ENCODE measurements around the gene CPED1. TPM values are rescaled to one million over a fixed set of nuclear protein-coding genes. Genes with fewer than 3 reads are reported as not detected.

The CPED1 gene
- total RNA-seq, 5 donors from 2014 or later (not counting 1 experiment from before 2014, with no cell fraction given): 0.73 to 1.4 (median 0.96) TPM; not detected in 2

DNA sequence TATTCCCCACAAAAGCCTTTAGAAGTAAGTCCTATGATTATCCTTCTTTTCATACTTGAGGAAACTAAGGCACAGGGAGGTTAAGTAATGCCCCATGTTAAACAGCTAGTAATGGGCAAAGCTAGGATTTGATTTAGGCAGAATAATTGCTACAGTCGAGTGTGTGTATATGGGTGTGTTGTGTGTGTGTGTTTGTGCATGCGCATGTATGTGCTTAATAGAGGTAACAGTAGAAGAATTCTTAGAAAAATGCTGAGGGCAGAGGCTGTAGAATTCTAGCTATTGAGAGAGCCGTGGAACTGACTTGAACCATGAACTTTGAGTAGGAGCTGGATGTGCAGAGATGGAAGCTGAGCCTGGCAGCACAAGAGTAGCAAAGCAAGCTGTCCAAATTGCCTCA lies 208.9 kb downstream of the CPED1 start:
- Mint-ChIP-seq H3K4me1 (peaks cover 0 to 2% (median 0%) of the 10 kb centered on the region in 3 donors), H3K27me3 (peaks cover 2 to 10% of the 10 kb centered on the region in 2 donors), H3K27ac (no peak overlapping the region), H3K9me3 (no peaks in the 10 kb centered on the region), H3K36me3 (no peaks in the 10 kb centered on the region), H3K4me3 (no peak overlapping the region)
- H3K4me1 ChIP-seq (ENCODE audit: control insufficient read depth in 1 of 2, extremely low read depth in 1 of 2, insufficient read depth in 2 of 2, low read length in 2 of 2): no peaks in the 10 kb centered on the region
- WGBS (ENCODE audit: insufficient coverage): 88% methylated on average over 3 of the region's 3 CpGs
- H3K4me3 ChIP-seq (ENCODE audit: control insufficient read depth in 1 of 2, extremely low read depth in 1 of 2, low read length in 1 of 2): no peak overlapping the region
- ChIA-PET CTCF (no interaction called here), POLR2A (no interaction called here)
- DNase-seq: no peak
- no peaks in the 10 kb centered on the region for H3K36me3 ChIP-seq (ENCODE audit: control insufficient read depth in 2 of 2, extremely low read depth in 1 of 2, insufficient read depth in 1 of 2, low read length in 1 of 2)
- no peak overlapping the region for H3K27ac ChIP-seq (ENCODE audit: low read length)
- no peak for ATAC-seq (replicated peaks in 1 of 4)
- H3K27me3 ChIP-seq (replicated peaks in 1 of 2; ENCODE audit: control insufficient read depth in 2 of 2, extremely low read depth in 1 of 2, insufficient read depth in 2 of 2, low read length in 1 of 2): no peaks in the 10 kb centered on the region
- H3K9me3 ChIP-seq: no peaks in the 10 kb centered on the region

GRCh38 chr7:121198502-121198901 lies 210.0 kb downstream of the CPED1 start:
- H3K36me3 ChIP-seq (ENCODE audit: control insufficient read depth in 2 of 2, extremely low read depth in 1 of 2, insufficient read depth in 1 of 2, low read length in 1 of 2): no peaks in the 10 kb centered on the region
- Mint-ChIP-seq H3K9me3 (no peaks in the 10 kb centered on the region), H3K36me3 (no peaks in the 10 kb centered on the region), H3K27me3 (peaks cover 2 to 14% of the 10 kb centered on the region in 2 donors), H3K27ac (no peak overlapping the region), H3K4me1 (peaks cover 0 to 2% (median 0%) of the 10 kb centered on the region in 3 donors), H3K4me3 (no peak overlapping the region)
- ATAC-seq (replicated peaks in 1 of 4) (no peak), DNase-seq (no peak)
- ChIA-PET CTCF (no interaction called here), POLR2A (no interaction called here)
- no peaks in the 10 kb centered on the region for H3K27me3 ChIP-seq (replicated peaks in 1 of 2; ENCODE audit: control insufficient read depth in 2 of 2, extremely low read depth in 1 of 2, insufficient read depth in 2 of 2, low read length in 1 of 2)
- no peak overlapping the region for H3K4me3 ChIP-seq (ENCODE audit: control insufficient read depth in 1 of 2, extremely low read depth in 1 of 2, low read length in 1 of 2)
- H3K4me1 ChIP-seq (ENCODE audit: control insufficient read depth in 1 of 2, extremely low read depth in 1 of 2, insufficient read depth in 2 of 2, low read length in 2 of 2): no peaks in the 10 kb centered on the region
- no peak overlapping the region for H3K27ac ChIP-seq (ENCODE audit: low read length)
- WGBS (ENCODE audit: insufficient coverage): 79% methylated on average over 3 of the region's 6 CpGs
- no peaks in the 10 kb centered on the region for H3K9me3 ChIP-seq

DNA sequence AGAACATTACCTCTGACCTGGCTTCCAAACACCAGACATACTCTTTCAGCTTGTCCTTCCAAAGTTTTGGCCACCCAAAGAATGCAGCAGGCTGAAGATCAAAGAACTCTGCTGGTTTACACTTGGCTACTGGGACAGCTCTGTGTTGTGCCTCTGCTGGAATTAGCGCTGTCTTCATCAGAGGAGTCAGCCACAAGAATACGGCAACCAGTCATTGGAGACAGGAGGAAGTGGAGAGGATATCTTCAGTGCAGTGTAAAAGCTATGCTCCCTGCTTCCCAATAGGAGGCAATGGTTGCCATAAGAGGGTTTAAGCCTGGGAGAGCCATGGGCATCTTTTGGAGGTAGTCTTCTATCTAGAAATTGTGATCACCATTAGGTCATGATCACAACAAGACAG lies 213.6 kb downstream of the CPED1 start:
- no peaks in the 10 kb centered on the region for H3K4me1 ChIP-seq (ENCODE audit: control insufficient read depth in 1 of 2, extremely low read depth in 1 of 2, insufficient read depth in 2 of 2, low read length in 2 of 2)
- Mint-ChIP-seq H3K27ac (no peak overlapping the region), H3K27me3 (peaks cover 2 to 14% of the 10 kb centered on the region in 2 donors), H3K4me1 (peaks cover 0 to 2% (median 0%) of the 10 kb centered on the region in 3 donors), H3K36me3 (no peaks in the 10 kb centered on the region), H3K4me3 (no peak overlapping the region), H3K9me3 (no peaks in the 10 kb centered on the region)
- no peak overlapping the region for H3K4me3 ChIP-seq (ENCODE audit: control insufficient read depth in 1 of 2, extremely low read depth in 1 of 2, low read length in 1 of 2)
- ChIA-PET CTCF (no interaction called here), POLR2A (no interaction called here)
- no peaks in the 10 kb centered on the region for H3K9me3 ChIP-seq
- no peak overlapping the region for H3K27ac ChIP-seq (ENCODE audit: low read length)
- DNase-seq (no peak), ATAC-seq (replicated peaks in 1 of 4) (no peak)
- H3K27me3 ChIP-seq (replicated peaks in 1 of 2; ENCODE audit: control insufficient read depth in 2 of 2, extremely low read depth in 1 of 2, insufficient read depth in 2 of 2, low read length in 1 of 2): no peaks in the 10 kb centered on the region
- 88% methylated on average over 2 of the region's 2 CpGs for WGBS (ENCODE audit: insufficient coverage)
- H3K36me3 ChIP-seq (ENCODE audit: control insufficient read depth in 2 of 2, extremely low read depth in 1 of 2, insufficient read depth in 1 of 2, low read length in 1 of 2): no peaks in the 10 kb centered on the region

- Histone ChIP-seq H3K4me1 (ENCODE audit: control insufficient read depth in 1 of 2, extremely low read depth in 1 of 2, insufficient read depth in 2 of 2, low read length in 2 of 2) (no peaks in the 10 kb centered on the region), H3K27me3 (replicated peaks in 1 of 2; ENCODE audit: control insufficient read depth in 2 of 2, extremely low read depth in 1 of 2, insufficient read depth in 2 of 2, low read length in 1 of 2) (no peaks in the 10 kb centered on the region), H3K36me3 (ENCODE audit: control insufficient read depth in 2 of 2, extremely low read depth in 1 of 2, insufficient read depth in 1 of 2, low read length in 1 of 2) (no peaks in the 10 kb centered on the region), H3K4me3 (ENCODE audit: control insufficient read depth in 1 of 2, extremely low read depth in 1 of 2, low read length in 1 of 2) (no peak overlapping the region), H3K9me3 (no peaks in the 10 kb centered on the region), H3K27ac (ENCODE audit: low read length) (no peak overlapping the region)
- WGBS (ENCODE audit: insufficient coverage): 63% methylated on average over 1 of the region's 2 CpGs
- ChIA-PET POLR2A (no interaction called here), CTCF (no interaction called here)
- ATAC-seq (replicated peaks in 1 of 4): no peak
- no peak overlapping the region for H3K27ac Mint-ChIP-seq
- no peaks in the 10 kb centered on the region for H3K36me3 Mint-ChIP-seq
- no peak overlapping the region for H3K4me3 Mint-ChIP-seq
- no peak for DNase-seq
- peaks cover 2 to 9% of the 10 kb centered on the region in 2 donors for H3K27me3 Mint-ChIP-seq
- no peaks in the 10 kb centered on the region for H3K9me3 Mint-ChIP-seq
- H3K4me1 Mint-ChIP-seq: peaks cover 0 to 2% (median 0%) of the 10 kb centered on the region in 3 donors
Observed at GRCh38 chr7:121202834-121203233, 214.3 kb downstream of the CPED1 start.

DNA sequence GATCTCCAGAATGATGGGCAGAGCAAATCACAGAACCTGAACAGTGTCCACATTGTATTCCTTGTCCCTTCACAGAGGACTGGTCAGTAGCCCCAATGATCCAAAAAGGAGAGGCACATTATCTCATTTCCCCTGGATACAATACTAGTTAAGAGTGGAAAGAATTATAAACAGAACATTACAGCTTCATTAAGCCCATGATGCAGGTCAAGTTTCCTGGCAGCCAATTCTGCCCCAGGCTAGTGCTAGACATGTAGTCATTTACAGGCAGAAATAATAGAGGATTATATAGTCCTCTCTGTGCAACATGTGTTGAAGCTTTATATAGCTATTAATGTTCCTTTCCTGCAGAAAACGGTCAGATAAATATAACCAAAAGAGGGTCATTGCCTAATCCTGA lies 216.0 kb downstream of the CPED1 start:
- H3K27me3 ChIP-seq (replicated peaks in 1 of 2; ENCODE audit: control insufficient read depth in 2 of 2, extremely low read depth in 1 of 2, insufficient read depth in 2 of 2, low read length in 1 of 2): no peaks in the 10 kb centered on the region
- WGBS (ENCODE audit: insufficient coverage): no CpG with 5 or more reads among the region's 1 CpG
- no peak overlapping the region for H3K27ac ChIP-seq (ENCODE audit: low read length)
- no peaks in the 10 kb centered on the region for H3K4me1 ChIP-seq (ENCODE audit: control insufficient read depth in 1 of 2, extremely low read depth in 1 of 2, insufficient read depth in 2 of 2, low read length in 2 of 2)
- Mint-ChIP-seq H3K4me1 (peaks cover 0 to 2% (median 0%) of the 10 kb centered on the region in 3 donors), H3K27ac (no peak overlapping the region), H3K36me3 (no peaks in the 10 kb centered on the region), H3K4me3 (no peak overlapping the region), H3K27me3 (peaks cover 2 to 7% of the 10 kb centered on the region in 2 donors), H3K9me3 (no peaks in the 10 kb centered on the region)
- ATAC-seq (replicated peaks in 1 of 4): no peak
- H3K36me3 ChIP-seq (ENCODE audit: control insufficient read depth in 2 of 2, extremely low read depth in 1 of 2, insufficient read depth in 1 of 2, low read length in 1 of 2): no peaks in the 10 kb centered on the region
- ChIA-PET CTCF (no interaction called here), POLR2A (no interaction called here)
- no peak overlapping the region for H3K4me3 ChIP-seq (ENCODE audit: control insufficient read depth in 1 of 2, extremely low read depth in 1 of 2, low read length in 1 of 2)
- H3K9me3 ChIP-seq: no peaks in the 10 kb centered on the region
- DNase-seq: no peak

GRCh38 chr7:121205777-121206176 lies 217.3 kb downstream of the CPED1 start:
- POLR2A ChIA-PET: no interaction called here
- CTCF ChIA-PET: no interaction called here
- DNase-seq: no peak
- no peaks in the 10 kb centered on the region for H3K36me3 ChIP-seq (ENCODE audit: control insufficient read depth in 2 of 2, extremely low read depth in 1 of 2, insufficient read depth in 1 of 2, low read length in 1 of 2)
- no peaks in the 10 kb centered on the region for H3K9me3 ChIP-seq
- H3K27ac ChIP-seq (ENCODE audit: low read length): no peak overlapping the region
- Mint-ChIP-seq H3K27me3 (peaks cover 2 to 7% of the 10 kb centered on the region in 2 donors), H3K27ac (no peak overlapping the region), H3K4me3 (no peak overlapping the region), H3K36me3 (no peaks in the 10 kb centered on the region), H3K4me1 (no peaks in the 10 kb centered on the region), H3K9me3 (no peaks in the 10 kb centered on the region)
- H3K4me3 ChIP-seq (ENCODE audit: control insufficient read depth in 1 of 2, extremely low read depth in 1 of 2, low read length in 1 of 2): no peak overlapping the region
- H3K27me3 ChIP-seq (replicated peaks in 1 of 2; ENCODE audit: control insufficient read depth in 2 of 2, extremely low read depth in 1 of 2, insufficient read depth in 2 of 2, low read length in 1 of 2): no peaks in the 10 kb centered on the region
- ATAC-seq (replicated peaks in 1 of 4): no peak
- H3K4me1 ChIP-seq (ENCODE audit: control insufficient read depth in 1 of 2, extremely low read depth in 1 of 2, insufficient read depth in 2 of 2, low read length in 2 of 2): no peaks in the 10 kb centered on the region

- Histone ChIP-seq H3K27me3 (replicated peaks in 1 of 2; ENCODE audit: control insufficient read depth in 2 of 2, extremely low read depth in 1 of 2, insufficient read depth in 2 of 2, low read length in 1 of 2) (no peaks in the 10 kb centered on the region), H3K9me3 (no peaks in the 10 kb centered on the region), H3K36me3 (ENCODE audit: control insufficient read depth in 2 of 2, extremely low read depth in 1 of 2, insufficient read depth in 1 of 2, low read length in 1 of 2) (no peaks in the 10 kb centered on the region), H3K27ac (ENCODE audit: low read length) (no peak overlapping the region), H3K4me1 (ENCODE audit: control insufficient read depth in 1 of 2, extremely low read depth in 1 of 2, insufficient read depth in 2 of 2, low read length in 2 of 2) (no peaks in the 10 kb centered on the region), H3K4me3 (ENCODE audit: control insufficient read depth in 1 of 2, extremely low read depth in 1 of 2, low read length in 1 of 2) (no peak overlapping the region)
- Mint-ChIP-seq H3K4me1 (no peaks in the 10 kb centered on the region), H3K27ac (no peak overlapping the region), H3K4me3 (no peak overlapping the region), H3K36me3 (no peaks in the 10 kb centered on the region), H3K27me3 (peaks cover 0 to 2% of the 10 kb centered on the region in 2 donors), H3K9me3 (no peaks in the 10 kb centered on the region)
- no peak for ATAC-seq (replicated peaks in 1 of 4)
- ChIA-PET CTCF (no interaction called here), POLR2A (no interaction called here)
- WGBS (ENCODE audit: insufficient coverage): 62% methylated on average over 3 of the region's 3 CpGs
- no peak for DNase-seq
Observed at GRCh38 chr7:121211253-121211652, 222.7 kb downstream of the CPED1 start.
